NCI-H2107 treated with DMSO at 0.1 percent for 48 hours (cell line): ENCODE measurements around the gene XXYLT1.
"Not testable (repeated sequence)": the region's sequence is repeated elsewhere in the genome, so short reads cannot be mapped to it uniquely, and the experiment has no call there.

ENCODE experiments used
- DNase-seq: peaks from one replicate; lab custom pipeline; 2025; ENCODE audit not compliant: unreplicated experiment; lab: John Stamatoyannopoulos, UW

XXYLT1 gene

GRCh38 chr3:195270817-195271409, at the start of gene XXYLT1:
TSS of gene XXYLT1 (minus strand) at chr3:195271159. CDS start at chr3:195271058, 101 bp downstream.
- peak; percentile 89 for DNase-seq

DNA sequence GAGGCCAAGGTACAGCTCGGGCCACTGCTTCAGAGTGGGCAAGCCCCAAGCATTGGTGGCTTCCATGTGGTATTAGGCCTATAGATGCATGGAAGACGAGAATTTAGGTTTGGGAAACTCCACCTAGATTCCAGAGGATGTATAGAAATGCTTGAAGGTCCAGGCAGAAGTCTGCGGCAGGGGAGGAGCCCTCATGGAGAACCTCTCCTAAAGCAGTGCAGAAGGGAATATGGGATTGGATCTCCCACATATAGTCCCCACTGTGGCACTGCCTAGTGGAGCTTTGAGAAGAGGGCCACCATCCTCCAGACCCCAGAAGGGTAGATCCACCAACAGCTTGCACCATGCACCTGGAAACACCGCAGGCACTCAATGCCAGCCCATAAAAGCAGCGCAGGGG, 48.1 kb upstream of the XXYLT1 start:
- DNase-seq = no peak

- no peak for DNase-seq
These were observed 41.8 kb upstream of the XXYLT1 start for GRCh38 chr3:195312714-195313113.

- DNase-seq = no peak
These were observed 36.8 kb upstream of the XXYLT1 start for GRCh38 chr3:195307711-195308110.

DNA sequence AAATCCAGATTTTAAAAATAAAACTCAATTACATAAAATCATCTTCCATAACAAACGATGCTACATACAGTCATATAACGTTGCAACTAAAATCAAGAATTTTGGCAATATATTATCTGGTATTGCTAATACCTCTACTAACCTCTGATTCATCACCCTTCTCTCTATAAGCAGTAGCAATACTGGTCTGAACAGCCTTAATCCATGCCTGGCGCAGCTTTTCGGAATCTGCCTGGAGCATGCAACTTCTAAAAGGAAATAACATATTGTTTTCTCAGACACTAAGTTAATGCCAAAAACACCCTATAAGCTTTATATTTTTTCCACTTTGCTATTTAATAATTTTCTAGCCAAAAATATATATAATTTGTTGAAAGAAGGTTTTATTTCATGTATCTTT, 35.4 kb upstream of the XXYLT1 start:
- no peak for DNase-seq

DNA sequence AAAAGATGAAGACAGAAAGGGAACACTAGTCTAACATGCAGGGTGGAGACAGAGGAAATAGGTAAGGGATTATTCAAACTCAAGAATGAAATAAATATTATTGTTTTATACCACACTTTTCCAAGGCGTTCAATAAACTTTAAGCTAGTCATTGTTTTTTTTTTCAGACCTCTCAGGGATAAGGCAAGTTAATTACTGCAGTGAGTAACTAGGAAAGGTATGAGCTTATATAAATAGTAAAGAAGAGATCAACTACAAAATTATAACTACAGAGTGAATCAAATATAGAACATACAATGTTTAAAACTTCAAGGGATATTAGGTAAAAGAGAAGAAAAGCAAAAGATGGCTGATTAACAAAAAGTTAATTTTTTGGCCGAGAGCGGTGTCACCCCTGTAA, 31.5 kb upstream of the XXYLT1 start:
- DNase-seq = no peak

DNA sequence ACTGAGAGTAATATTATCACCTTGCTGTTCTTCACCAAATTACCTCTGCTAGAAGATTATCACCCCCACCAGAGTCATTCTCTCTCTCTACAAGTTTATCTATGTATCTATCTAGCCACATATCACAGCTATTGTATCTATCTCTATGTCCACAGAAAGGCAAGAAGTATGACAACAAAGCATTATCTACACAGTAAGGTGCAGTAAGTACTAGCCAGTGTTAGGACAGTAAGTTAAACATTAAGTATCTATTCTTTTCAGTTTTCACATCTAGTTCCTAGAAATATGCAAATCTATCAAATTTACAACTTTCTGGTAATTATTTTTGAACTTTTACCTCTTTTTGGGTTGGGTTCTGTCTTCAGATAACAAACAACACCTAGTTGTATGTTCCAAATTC, 26.5 kb upstream of the XXYLT1 start:
- no peak for DNase-seq

DNA sequence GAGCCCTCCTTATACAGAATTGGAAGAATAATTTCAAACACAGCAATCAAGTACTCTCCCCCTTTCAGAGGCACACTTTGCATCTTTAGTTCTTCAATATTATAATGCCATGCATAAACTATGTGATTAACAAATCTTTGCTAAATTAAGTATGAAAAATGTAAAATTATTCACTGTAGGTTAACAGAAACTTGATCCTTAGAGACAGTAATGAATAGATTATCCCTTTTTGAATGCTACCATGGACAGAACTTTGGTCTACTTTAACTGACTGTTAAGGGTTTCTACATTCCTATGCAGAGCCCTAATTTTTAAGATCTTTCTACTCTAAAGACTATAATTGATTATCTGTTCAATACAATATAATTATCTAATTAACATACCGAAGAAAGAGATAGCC, 25.7 kb upstream of the XXYLT1 start:
- no peak for DNase-seq

- DNase-seq = no peak
These were observed 20.2 kb upstream of the XXYLT1 start for GRCh38 chr3:195291121-195291520.

DNA sequence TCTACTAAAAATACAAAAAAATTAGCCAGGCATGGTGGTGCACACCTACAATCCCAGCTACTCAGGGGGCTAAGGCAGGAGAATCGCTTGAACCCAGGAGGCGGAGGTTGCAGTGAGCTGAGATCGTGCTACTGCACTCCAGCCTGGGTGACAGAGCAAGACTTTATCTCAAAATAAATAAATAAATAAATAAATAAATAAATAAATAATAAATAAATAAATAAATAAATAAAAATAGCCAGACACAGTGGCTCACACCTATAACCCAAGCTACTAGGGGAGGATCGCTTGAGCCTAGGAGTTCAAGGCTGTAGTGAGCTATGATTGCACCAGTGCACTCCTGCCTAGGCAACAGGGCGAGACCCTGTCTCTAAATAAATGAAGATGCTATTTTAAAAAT, 19.7 kb upstream of the XXYLT1 start:
- DNase-seq = not testable (repeated sequence)

DNA sequence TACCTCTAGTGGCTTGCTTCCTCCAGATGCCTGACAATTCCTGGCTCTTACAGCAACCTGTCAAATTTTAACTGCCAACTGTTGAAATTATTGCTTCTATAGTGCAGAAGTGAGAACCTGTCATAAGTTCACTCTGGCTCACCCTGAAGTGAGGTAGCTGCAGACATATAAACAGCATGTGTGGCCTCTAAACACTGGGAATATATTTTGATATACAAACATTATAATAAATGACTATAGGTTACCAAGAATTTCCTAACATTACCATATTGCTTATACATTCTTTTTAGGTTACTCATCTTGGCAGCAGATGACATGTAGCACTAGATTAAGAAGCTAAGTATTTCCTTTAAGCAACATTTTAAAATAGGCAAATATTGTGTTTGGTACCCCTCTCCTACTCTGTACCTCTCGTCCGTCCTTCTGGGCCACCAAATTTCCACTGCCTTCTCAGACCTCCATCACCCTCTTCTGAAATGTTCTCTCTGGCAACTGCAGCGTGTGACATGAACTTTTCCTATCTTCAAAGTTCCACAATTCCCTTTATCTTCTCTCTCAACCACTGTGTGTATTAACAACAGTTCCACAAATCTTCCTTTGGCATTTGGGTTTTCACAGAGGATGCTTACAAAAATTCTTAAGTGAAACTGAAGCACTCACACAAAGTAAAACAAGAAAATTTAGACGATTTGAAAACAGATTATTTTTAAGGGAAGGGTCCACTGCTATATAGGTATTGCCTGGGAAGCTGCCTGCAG, 15.3 kb upstream of the XXYLT1 start:
- DNase-seq = no peak

- DNase-seq = no peak
These were observed 14.4 kb upstream of the XXYLT1 start for GRCh38 chr3:195285372-195285771.

GRCh38 chr3:195284842-195285241, 13.9 kb upstream of the XXYLT1 start:
- no peak for DNase-seq

DNA sequence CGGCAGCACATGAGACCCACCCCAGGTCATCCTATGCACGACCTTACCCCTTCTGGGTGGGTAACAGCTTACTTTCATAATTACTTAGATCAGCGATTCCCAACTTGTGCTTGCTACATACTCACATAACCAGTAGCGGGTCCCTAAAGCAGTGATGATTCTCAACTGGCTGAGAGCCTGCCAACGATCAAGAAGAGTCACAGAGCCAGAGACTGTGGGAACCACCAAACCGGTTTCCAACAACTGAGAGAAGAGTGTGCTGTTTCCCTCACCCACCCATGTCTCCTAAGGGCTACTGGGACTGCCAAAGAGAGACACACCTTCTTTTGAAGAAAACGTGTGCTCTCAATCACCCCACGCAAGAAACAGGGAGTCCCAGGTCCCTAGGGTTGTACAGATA, 12.0 kb upstream of the XXYLT1 start:
- no peak for DNase-seq

GRCh38 chr3:195274259-195274966, 3.5 kb upstream of the XXYLT1 start:
- no peak for DNase-seq

DNA sequence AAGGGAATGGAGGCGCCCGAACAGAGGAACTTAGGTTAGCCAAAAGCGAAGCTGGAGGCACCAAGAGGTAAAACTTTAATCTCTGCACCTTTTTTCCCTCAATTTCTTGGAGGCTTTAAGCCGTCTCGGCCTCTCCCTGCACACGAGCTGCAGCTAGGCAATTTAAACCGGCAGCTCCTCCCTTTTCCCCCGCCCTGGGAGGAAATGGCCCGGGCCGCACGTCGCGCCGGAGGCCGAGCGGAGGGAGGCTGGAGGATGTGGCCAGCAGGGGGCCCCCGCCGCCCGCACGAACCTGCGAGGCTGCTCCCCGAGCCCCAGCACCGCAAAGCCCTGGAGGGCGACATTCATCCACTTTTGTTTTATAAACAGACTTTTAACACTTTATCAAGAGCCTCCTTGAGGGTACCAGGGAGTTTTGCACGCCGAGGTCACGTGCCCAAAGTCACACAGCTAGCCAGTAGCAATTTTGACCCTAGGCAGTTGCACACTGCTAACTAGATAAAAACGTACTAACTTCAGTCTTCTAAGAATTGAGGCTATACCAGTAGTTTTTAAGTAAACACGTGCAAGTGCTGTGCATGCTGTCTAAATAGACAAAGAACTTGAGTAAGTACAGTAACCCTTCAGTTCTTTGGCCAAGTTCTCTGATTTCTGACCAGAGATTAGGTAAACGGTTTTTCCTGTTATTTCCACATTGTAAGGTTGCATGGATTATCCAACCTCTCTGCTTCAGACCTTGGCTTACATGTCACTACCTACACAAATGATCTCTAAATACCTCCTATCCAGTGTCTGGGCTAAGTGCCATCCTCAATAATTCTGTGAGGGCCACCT, 668 bp upstream of the XXYLT1 start:
- peak; percentile 96 for DNase-seq

GRCh38 chr3:195270079-195270816, 711 bp downstream of the XXYLT1 start:
- DNase-seq = peak; percentile 18

GRCh38 chr3:195269375-195270078, 1.4 kb downstream of the XXYLT1 start:
- DNase-seq = no peak

DNA sequence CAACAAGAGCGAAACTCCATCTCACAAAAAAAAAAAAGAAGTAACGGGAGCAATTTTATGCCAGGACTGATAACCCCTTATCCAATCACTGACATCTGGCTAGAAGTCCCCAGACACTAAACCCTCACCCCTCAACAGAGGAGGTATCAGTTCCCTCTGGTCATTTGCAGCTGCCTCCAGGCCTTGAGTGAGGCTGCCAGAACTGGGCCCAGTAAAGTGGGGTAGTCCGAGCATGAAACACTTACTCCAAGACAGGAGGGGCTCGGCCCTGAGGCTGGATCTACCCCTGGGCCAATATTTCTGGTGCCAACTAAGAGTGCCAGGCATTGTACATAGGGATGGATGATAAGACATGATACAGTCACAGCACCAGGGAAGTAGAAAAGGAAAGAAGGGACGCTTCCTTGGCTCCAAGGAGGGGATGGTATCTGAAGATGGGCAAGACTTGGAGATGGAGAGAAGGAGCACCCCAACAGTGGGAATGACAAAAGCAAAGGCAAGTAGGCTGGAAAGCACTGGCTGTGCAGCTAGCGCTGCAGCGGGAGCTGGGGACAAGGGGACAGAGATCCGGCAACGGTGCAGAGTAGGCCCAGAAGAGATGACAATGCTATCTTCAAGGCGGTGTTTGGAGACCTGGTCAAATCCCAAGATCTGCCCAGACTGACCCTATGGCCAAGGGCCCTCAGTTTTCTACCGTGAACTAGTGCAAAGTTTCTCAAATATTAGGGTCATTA, 2.2 kb downstream of the XXYLT1 start:
- no peak for DNase-seq
